LNCAP (cell line): ENCODE results near the gene DRC7.
A peak's percentile ranks its signal among the peaks of the same experiment; 100 is the strongest.

Experiments
- CTCF ChIP-seq: fragments of 450-650 bp; IDR thresholded peaks from 2 replicates; pipeline ENCODE4 v1.5.1; 2017; ENCODE audit warnings: mild to moderate bottlenecking

DRC7 gene

DNA sequence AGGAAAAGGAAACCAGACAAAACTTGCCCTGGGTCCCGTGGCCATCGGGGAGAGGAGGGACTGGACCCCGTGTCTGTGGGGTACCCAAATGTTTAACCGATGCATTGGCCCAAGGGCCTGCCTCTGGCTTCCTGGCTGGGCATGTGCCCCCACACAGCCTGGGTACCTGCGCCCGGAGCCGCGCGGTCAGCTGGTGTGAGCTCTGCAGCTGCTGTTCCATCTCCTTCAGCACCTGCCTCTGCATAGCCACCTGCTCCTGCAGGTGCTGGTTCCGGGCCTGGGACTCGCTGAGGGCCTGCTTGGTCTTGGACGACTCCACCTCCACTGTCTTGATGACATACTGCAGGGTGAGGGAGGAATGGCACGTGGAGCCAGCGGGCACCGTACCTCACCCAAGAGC is 75.8 kb downstream of the DRC7 start:
- no peak for TF ChIP-seq CTCF

DNA sequence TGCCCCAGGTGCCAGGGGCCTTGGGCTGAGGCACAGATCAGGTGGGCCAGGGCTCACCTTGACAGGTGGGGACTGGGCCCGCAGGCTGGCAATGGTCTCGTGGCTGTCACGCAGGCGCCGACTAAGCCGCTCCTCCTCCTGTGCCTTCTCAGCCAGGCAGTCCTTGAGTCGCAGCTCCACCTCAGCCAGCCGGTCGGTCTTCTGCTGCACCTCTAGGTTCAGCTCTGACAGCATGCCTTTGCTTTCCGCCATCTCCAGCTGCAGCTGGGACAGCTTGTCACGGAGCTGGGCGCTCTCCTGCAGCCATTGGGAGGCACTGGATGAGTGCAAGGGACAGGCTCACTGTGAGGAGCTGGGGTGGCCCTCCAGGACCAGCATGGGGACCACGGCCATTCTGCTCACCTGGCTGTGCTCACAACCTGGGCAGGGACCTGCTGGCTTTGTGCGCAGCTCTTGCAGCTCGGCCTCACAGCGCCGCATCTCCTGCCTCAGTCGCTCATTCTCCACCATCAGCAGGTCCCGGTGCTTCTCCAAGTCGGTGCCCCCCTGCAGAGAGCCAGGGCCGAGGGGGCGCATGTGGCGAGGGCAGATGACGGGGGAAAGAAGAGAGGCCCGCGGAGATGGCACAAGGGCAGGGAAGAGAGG is 76.7 kb downstream of the DRC7 start:
- no peak for TF ChIP-seq CTCF

GRCh38 chr16:57773019-57773418 is 78.4 kb downstream of the DRC7 start:
- TF ChIP-seq CTCF: no peak

DNA sequence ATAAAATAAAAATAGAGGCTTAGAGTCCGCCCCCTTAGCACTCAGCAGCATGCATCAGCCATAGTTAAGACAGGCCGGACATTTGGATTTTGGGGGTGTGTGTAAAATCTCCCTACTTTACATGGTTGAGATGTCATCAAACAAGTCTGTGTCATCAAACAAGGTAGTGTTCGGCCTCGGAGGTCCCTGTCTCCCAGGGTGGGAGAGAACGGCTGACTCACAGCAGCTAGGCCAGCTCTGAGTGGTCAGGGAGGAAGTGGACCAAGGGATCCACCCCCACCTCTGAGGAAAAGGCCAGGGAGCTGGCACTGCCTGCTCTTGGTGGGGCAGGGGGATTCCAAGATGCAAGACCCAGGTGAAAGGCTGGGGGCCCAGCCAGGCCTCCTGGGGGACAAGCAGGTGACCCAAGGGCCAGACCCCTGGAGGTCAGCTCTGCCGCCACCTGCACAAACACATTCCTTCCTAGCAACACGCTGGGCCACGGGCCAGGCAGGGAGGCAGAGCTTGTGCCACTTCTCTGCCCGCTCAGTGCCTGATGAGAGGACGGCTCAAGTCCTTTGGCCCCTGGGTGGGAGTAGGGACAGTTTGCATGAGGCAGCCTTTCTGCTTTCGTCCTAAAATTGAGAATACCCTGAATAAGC is 79.2 kb downstream of the DRC7 start:
- no peak for TF ChIP-seq CTCF

DNA sequence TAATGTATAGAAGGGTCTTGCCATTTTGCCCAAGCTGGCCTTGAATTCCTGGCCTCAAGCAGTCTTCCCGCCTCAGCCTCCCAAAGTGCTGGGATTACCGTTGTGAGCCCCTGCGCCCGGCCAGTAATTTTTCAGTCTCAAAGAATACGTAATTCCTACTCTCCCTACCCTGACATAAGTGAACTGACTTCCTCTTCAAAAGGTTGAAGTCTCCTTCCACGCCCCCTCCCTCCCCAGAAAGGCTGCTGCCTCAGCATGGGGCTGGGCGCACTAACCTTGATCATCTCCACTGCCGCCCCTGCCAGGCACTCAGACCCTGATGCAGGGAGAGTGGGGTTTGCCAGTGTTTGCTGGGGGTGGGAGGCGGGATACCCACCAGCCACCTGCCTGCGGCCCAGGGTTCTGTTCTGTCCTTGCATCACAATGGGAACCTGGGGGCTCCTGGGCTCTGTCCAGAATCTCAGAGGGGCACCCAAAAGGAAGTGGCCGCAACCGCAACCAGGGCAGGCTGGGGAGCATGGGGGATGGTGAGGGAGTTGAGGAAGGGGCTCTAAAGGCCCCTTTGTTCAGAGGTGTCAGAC is 80.2 kb downstream of the DRC7 start:
- no peak for TF ChIP-seq CTCF

GRCh38 chr16:57775661-57776469 is 81.3 kb downstream of the DRC7 start:
- TF ChIP-seq CTCF: peak; percentile 67

DNA sequence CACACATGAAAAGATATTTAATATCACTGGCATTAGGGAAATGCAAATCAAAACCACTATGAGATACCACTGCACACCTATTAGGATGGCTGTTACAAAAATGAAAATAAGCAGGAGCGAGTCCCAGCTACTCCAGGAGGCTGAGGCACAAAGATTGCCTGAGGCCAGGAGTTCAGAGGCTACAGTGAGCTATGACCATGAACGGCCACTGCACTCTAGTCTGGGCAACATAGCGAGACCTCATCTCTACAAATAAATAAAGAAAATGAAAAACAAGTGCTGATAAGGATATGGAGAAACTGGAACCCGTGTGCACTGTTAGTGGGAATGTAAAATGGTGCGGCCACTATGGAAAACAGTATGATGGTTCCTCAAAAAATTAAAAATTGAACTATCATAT is 84.1 kb downstream of the DRC7 start:
- TF ChIP-seq CTCF: no peak
